HUDEP-2 (cell line): Measurements from ENCODE around the gene ORAI1.
"Not testable (repeated sequence)": the region's sequence is repeated elsewhere in the genome, so short reads cannot be mapped to it uniquely, and the experiment has no call there.

Experiments
- DNase-seq, 76 experiments: peaks; one replicate each; lab custom pipeline; 2025; ENCODE audit not compliant: unreplicated experiment in 76 of 76; lab: John Stamatoyannopoulos, UW

Gene ORAI1

GRCh38 chr12:121626087-121626852 lies at the start of gene ORAI1:
ORAI1 (plus strand) TSS chr12:121626530.
- DNase-seq, result peak; percentile 16 to 97 (median 91)

- DNase-seq, result no peak
Observed at GRCh38 chr12:121576851-121577391, 49.4 kb upstream of the ORAI1 start.

- no peak for DNase-seq
Observed at GRCh38 chr12:121577443-121578180, 48.7 kb upstream of the ORAI1 start.

- no peak for DNase-seq
Observed at GRCh38 chr12:121578230-121579189, 47.8 kb upstream of the ORAI1 start.

- DNase-seq, result peak in 10 of 76 experiments; percentile 9 to 31 (median 17)
Observed at GRCh38 chr12:121579190-121579791, 47.0 kb upstream of the ORAI1 start.

- DNase-seq, result peak in 54 of 76 experiments; percentile 11 to 79 (median 56)
Observed at GRCh38 chr12:121579981-121580868, 46.1 kb upstream of the ORAI1 start.

- DNase-seq, result peak in 42 of 76 experiments; percentile 10 to 53 (median 25)
Observed at GRCh38 chr12:121580959-121581685, 45.2 kb upstream of the ORAI1 start, which contains the start of gene KDM2B. KDM2B (minus strand) TSS chr12:121581023; CDS start chr12:121580911, 112 bp downstream.

GRCh38 chr12:121581686-121582429 lies 44.5 kb upstream of the ORAI1 start:
- peak in 21 of 76 experiments; percentile 3 to 54 (median 30) for DNase-seq

GRCh38 chr12:121582583-121583333 lies 43.6 kb upstream of the ORAI1 start:
- peak in 13 of 76 experiments; percentile 6 to 46 (median 15) for DNase-seq

- not testable (repeated sequence) for DNase-seq
Observed at GRCh38 chr12:121583334-121583661, 43.0 kb upstream of the ORAI1 start.

- DNase-seq, result not testable (repeated sequence)
Observed at GRCh38 chr12:121584885-121585284, 41.4 kb upstream of the ORAI1 start.

- no peak for DNase-seq
Observed at GRCh38 chr12:121590476-121591143, 35.7 kb upstream of the ORAI1 start.

GRCh38 chr12:121592320-121592719 lies 34.0 kb upstream of the ORAI1 start:
- DNase-seq, result no peak

- no peak for DNase-seq
Observed at GRCh38 chr12:121595520-121595919, 30.8 kb upstream of the ORAI1 start.

GRCh38 chr12:121596526-121596925 lies 29.8 kb upstream of the ORAI1 start:
- DNase-seq, result no peak

GRCh38 chr12:121600702-121601336 lies 25.5 kb upstream of the ORAI1 start:
- no peak for DNase-seq
